ENCODE results near the gene ADORA1. TPM values are rescaled to one million over a fixed set of nuclear protein-coding genes. Genes with fewer than 3 reads are reported as not detected.

The ADORA1 gene
- total RNA-seq, 1 experiment from 2014 or later: 0.92 TPM

DNA sequence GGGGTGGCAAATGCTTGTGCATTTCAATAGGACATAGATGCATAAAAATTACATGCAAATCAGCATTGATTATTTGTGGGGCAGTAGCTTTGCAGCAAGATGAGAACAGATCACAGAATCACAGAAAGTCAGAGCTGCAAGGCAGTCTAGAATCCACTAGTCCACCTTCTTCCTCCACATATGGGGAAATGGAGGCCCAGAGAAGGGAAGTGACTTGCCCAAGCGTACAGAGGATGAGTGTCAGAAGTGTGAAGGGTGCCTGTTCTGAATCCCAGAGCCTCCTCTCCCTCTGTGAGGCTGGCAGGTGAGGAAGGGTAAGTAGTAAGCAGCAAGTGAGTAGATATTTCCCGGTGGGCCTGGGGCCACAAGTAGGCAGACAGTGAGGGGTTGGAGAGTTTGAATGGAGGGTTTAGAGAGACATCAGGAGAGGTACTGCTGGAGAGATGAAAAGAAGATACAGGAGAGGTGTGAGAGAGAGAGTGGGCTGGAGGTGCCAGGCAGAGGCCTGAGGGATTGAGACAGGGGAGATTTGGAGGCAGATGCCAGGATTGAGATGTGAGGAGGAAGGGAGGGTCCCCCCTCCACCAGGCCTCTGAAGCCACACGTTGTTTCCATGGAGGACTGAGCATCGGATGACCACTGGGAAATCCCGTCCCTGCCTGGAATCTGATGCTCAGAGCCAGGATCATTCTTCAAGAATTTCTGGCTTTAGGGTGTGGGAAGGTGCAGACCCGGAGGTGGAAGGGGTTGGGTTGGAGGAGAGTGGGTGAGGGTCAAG is 36.9 kb upstream of the ADORA1 start:
- in situ Hi-C loops (cut with HindIII; ENCODE audit: low pct_unique_long_range_greater_than_20kb, low sequenced_read_pairs): no loop called here
- no peak for DNase-seq (ENCODE audit: low read depth, low spot score)

DNA sequence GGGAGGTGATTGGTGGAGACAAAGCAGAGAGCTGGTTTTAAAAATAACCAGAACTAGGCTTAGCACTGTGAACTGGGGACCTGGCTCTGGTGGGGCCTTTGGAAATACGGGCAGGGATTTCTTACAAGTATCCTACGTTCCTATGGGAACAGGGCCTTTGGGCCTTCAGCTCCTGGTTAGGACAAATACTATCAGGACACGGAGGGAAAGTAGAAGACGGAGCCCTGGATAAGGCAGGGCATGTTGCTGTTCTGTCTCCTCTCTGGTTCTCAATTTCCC is 36.4 kb upstream of the ADORA1 start:
- in situ Hi-C loops (cut with HindIII; ENCODE audit: low pct_unique_long_range_greater_than_20kb, low sequenced_read_pairs): no loop called here
- no peak for DNase-seq (ENCODE audit: low read depth, low spot score)

DNA sequence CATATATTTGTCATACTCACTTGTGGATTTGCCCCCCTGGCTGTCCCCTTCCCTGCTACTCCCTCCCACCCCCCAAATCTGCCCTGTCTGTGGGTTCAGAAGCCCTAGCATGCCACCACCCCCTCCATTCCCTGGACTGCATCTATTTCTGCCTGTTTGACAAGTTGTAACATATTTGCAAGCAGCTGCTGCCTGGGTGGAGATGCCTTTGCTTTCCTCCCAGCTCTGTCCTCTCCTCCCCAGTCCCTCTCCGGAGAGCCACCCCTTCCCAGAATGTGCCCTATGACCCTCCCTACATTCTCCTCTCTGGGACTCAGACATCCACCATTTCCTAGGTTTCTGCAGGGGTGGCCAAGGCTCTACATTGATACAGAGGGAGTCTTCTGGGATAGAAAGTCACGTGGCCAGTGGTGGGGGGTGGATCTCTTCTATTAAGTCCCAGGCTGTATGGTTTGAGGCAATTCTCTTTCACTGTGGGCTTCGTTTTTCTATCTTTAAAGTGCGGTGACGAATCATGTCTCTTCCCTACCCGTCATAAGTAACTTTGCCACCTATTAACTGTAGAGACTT is 35.7 kb upstream of the ADORA1 start:
- in situ Hi-C loops (cut with HindIII; ENCODE audit: low pct_unique_long_range_greater_than_20kb, low sequenced_read_pairs): no loop called here

DNA sequence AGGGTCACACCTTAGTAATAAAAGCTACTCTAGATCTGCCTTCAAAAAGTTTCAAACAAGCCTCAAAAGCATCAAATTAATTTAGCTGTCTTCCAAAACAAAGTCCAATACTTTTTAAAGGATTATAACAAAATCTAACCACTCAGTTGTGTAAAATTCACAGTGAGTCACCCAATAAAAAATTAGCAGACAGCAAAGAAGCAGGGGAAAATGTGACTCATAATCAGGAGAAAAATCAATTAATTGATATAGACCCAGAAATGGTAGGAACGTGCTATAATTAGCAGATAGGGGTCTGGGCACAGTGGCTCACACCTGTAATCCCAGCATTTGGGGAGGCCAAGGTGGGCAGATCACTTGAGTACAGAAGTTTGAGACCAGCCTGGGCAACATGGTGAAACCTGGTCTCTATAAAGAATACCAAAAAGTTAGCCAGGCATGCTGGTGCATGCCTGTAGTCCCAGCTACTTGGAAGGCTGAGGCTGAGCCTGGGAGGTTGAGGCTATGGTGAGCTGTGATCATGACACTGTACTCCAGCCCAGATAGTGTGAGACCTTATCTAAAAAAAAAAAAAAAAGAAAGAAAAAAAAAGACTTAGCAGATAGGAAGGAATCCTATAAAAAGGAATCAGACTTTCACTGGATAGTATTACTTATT is 33.6 kb upstream of the ADORA1 start:
- in situ Hi-C loops (cut with HindIII; ENCODE audit: low pct_unique_long_range_greater_than_20kb, low sequenced_read_pairs): no loop called here
- no peak for DNase-seq (ENCODE audit: low read depth, low spot score)

More for the DNA sequence above, 35.7 kb upstream of the ADORA1 start:
- DNase-seq (ENCODE audit: low read depth, low spot score): no peak

DNA sequence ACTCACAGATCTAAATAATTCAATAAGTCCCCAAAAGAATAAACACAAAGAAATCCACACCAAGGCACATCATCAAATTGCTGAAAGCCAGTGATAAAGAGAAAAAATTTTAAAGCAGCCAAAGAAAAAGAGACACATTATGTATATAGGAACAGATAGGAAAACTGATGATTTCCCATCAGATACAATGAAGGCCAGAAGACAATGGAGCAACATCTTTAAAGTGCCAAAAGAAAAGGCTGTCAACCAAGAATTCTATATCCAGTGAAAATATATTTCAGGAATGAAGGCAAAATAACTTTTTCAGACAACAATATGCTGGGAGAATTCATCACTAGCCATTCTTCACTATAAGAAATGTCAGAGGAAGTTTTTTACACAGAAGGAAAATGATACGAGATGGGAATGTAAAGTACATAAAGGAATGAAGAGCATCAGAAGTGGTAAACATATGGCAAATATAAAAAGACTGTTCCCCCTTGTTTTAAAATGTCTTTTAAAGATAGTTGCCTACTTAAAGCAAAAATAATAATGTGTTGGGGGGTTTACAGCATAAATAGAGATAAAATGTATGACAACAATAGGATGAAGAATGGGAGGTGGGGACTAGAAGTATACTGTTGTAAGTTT is 32.4 kb upstream of the ADORA1 start:
- no peak for DNase-seq (ENCODE audit: low read depth, low spot score)
- in situ Hi-C loops (cut with HindIII; ENCODE audit: low pct_unique_long_range_greater_than_20kb, low sequenced_read_pairs): no loop called here

DNA sequence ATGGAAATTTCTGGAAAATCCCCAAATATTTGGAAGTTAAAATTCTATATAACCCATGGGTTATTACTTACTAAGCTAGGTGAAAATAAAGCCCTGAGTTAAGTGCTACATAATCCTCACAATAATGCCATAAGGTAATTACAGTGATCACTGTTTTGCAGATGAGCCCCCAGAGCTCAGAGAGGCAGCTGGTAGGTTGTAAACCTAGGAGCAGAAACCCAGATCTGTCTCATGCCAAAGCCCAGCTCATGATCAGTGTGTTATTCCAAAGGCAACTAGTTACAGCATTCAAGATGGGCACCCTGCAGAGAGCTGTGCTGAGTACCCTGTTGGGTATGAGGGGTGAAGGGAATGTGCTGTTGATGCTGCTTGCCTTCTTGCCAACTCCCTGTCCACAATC is 31.0 kb upstream of the ADORA1 start:
- in situ Hi-C loops (cut with HindIII; ENCODE audit: low pct_unique_long_range_greater_than_20kb, low sequenced_read_pairs): no loop called here
- no peak for DNase-seq (ENCODE audit: low read depth, low spot score)

DNA sequence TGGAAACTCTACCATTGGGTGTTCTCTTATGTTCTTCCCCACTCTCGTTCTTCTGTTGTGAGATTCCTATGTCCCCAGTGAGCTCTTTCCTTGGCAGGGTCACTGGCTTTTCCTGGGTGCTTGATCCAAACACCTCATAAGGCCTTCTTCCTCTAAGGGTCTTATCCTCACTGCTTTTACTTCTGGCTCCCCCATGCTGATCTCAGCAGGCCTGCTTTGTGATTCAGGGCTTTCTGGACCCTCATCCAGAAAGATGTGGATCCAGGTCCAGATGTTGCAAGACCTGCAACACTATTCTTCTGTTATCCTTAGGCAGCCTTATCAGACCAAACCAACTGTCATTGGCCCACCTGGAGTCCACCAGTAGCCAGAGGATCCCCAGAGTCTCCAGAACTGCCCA is 30.5 kb upstream of the ADORA1 start:
- in situ Hi-C loops (cut with HindIII; ENCODE audit: low pct_unique_long_range_greater_than_20kb, low sequenced_read_pairs): no loop called here
- DNase-seq (ENCODE audit: low read depth, low spot score): no peak

DNA sequence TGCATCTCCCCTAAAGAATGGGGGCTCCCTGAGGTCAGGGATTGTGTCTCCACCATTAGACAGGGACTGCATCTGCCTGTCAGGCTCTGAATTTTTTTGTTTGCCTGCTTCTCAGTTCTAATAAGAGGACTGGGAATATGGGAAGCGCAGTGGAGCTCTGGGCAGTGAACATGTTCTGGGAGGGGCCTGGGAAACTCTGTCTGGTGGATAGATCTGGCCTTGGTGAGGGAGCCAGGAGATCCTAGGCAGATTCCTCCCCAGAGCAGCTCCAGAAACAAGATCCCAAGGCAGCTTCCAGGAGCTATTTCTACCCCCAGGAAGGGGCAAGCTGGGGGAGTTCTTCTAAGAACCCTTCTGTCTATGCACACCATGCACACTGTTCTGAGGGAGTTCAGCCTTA is 29.1 kb upstream of the ADORA1 start:
- in situ Hi-C loops (cut with HindIII; ENCODE audit: low pct_unique_long_range_greater_than_20kb, low sequenced_read_pairs): no loop called here
- no peak for DNase-seq (ENCODE audit: low read depth, low spot score)

DNA sequence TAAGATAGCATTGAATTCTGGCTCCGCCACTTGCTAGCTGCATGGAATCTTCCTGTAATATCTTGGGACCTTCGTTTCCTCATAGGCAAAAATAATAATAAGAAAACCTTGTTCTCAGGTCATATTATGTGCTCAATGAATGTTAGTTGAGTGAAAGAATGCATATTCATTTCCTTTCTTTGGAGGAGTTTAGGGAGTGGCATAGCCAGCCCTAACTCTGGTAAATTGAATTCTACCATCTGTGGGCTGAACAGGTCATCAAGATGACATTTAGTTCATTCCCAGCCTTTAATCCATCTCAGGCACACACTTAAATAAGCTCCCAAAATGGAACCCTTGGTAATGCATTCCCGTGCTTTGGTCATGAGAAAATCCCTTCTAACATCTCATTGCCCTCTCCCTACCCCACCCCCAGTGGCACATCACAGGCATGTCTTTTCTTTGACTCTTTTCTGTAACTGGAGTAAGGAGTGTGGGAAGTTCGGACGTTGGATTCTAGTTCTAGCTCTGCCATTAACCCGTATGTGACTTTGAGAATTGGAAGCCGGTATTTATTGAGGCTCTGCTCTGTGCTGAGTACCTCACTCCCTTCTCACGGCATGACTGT is 28.5 kb upstream of the ADORA1 start:
- no peak for DNase-seq (ENCODE audit: low read depth, low spot score)
- in situ Hi-C loops (cut with HindIII; ENCODE audit: low pct_unique_long_range_greater_than_20kb, low sequenced_read_pairs): no loop called here

DNA sequence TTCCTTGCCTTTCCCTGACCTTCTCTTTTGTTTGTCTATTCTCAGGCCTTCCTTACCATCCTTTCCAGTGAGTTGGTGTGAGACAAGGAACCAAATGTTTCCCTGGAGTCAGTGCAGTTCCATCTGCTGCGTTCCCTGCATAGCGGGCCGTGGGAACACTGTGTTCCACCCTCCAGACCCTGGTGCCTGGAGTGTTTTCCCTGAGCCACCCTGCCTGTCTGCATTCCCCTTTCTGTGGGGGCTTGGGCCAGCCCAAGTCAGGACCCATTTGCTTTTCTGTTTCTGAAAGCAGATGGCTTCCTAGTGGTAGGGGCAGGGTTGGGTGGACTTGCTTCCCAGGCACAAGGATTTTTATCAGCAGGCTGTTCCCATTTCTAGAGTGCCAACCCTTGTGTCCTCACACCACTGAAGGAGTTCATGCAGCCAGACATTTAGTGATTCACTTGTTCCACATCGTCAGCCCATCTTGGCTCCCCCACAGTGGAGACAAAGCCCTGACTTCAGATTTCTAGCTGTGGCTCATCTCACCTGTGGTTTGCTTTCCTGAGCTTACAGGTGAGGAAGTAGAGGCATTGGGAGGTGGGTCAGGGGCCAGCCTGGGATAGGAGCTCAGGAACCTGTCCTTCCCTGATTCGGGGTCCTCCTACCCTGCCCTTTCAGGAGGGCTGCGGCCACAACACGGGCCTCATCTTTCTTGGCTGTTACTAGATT is 27.6 kb upstream of the ADORA1 start:
- in situ Hi-C loops (cut with HindIII; ENCODE audit: low pct_unique_long_range_greater_than_20kb, low sequenced_read_pairs): no loop called here
- no peak for DNase-seq (ENCODE audit: low read depth, low spot score)

DNA sequence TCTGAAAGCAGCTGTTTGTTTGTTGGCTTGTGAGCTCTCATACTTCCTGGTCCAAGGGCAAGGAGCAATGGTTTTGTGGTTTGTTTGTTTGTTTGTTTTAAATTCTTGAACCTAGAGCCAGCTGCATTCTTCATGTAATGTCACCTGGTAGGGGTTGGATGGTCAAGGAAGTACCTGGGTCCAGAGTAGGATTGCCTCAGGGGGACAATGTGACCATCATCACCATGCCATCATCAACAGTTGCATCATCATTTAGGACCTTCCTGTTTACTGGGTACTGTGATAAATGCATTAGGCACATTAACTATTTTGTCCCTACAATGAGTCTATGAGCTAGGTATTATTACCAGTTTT is 27.0 kb upstream of the ADORA1 start:
- in situ Hi-C loops (cut with HindIII; ENCODE audit: low pct_unique_long_range_greater_than_20kb, low sequenced_read_pairs): no loop called here
- no peak for DNase-seq (ENCODE audit: low read depth, low spot score)

DNA sequence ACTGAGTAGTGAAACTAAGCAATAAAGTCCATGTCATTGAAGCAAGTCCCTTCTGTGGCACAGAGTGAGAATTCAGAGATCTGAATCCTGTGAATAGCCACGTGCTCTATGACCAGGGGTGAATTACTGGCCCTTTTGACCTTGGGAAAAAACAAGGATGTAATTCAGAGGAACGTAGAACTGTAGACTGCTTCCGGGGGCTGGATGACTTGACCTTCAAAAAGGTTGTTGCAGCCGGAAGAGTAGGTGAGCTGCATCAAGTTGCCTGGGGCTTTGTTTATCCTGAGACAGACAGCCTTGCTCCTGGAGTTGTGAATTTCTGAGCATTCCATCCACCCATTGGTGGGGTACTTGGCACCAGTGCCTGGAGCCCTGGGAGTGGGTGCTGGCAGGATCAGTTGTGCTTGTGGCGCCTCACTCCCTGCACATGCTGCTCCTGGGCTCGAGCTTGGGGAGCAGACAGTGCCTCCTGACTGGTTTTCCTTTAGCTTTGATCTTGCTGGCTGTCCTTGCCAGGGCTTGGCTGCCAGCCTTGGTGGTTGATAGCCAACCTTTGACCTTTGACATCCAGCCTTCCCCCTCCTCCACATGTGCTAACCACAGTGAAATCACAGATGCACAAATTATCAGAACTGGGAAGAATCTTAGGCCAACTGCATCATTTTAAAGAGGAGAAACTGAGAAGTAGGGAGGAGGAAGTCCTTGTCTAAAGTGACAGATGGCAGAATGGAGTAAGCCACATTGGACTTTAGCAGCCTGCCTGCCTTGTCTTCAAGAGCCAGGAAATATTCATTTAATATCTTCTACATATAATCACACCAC is 25.5 kb upstream of the ADORA1 start:
- in situ Hi-C loops (cut with HindIII; ENCODE audit: low pct_unique_long_range_greater_than_20kb, low sequenced_read_pairs): no loop called here
- DNase-seq (ENCODE audit: low read depth, low spot score): peak; percentile 17

DNA sequence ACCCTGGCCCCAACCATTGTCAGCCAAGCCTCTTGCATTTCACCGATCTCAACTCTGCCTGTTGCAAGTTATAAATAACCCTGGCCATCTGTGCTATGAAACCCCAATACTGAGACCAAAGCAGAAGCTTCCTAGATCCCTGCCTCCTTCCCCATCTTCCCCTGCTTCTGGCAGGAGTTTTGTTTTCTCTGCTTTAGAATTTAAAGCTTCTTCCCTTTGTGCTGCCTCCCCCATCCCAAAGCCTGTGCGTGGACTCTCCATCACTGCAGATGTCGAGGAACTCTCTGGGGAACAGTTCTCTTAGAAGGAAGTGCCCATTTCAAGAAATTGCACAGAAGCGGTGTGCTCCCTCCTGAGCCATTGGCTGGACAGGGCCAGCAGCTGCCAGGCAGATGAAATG is 24.3 kb upstream of the ADORA1 start:
- in situ Hi-C loops (cut with HindIII; ENCODE audit: low pct_unique_long_range_greater_than_20kb, low sequenced_read_pairs): no loop called here
- DNase-seq (ENCODE audit: low read depth, low spot score): no peak

DNA sequence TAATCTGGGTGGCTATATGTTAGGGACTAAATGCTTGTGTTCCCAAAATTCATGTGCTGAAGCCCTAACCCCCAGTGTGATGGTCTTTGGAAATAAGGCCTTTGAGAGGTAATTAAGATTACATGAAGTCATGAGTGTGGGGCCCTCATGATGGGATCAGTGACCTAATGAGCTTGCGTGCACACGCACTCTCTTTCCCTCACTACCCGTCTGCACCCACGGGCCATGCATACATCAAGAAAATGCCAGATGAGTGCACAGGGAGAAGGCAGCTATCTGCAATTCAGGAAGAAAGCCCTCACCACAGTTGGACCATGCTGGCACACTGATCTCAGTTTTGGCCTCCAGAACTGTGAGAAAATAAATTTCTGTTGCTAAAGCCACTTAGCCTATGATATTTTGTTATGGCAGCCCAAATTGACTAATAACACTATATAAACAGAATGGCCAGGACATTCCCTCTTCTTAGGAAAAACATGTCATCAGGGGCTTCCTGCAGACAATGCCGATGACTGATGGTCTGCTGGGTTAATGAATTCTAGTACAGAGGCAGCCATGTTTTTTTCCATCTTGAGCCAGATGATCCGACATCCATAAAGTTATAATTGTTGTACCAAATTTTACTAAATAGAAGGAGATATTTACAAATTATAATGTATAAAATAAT is 23.6 kb upstream of the ADORA1 start:
- in situ Hi-C loops (cut with HindIII; ENCODE audit: low pct_unique_long_range_greater_than_20kb, low sequenced_read_pairs): no loop called here
- no peak for DNase-seq (ENCODE audit: low read depth, low spot score)

DNA sequence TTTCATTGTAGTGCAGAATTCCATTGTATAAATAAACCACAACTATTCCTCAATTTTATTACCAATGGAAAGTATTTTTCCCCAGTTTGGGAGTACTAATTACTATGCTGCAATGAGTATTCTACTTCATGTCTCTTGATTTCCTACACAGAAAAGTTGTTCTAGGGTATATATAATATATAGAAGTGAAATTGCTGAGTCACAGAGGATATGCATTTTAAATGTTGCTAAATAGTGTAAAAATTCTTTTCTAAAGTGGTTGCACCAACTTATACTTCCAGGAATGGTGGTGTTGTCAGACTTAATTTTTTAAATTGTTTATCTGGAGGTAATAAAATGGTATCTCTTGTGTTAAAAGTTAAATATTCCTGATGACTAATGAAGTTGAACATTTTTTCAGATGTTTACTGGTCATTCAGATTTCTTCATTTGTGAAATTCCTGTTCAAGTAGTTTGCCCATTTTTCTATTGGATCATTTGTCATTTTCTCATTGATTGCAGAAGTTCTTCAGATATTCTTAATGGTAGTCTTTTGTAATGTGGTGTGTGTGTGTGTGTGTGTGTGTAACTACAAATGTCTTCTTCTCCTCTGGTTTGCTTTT is 22.6 kb upstream of the ADORA1 start:
- no peak for DNase-seq (ENCODE audit: low read depth, low spot score)
- in situ Hi-C loops (cut with HindIII; ENCODE audit: low pct_unique_long_range_greater_than_20kb, low sequenced_read_pairs): no loop called here

DNA sequence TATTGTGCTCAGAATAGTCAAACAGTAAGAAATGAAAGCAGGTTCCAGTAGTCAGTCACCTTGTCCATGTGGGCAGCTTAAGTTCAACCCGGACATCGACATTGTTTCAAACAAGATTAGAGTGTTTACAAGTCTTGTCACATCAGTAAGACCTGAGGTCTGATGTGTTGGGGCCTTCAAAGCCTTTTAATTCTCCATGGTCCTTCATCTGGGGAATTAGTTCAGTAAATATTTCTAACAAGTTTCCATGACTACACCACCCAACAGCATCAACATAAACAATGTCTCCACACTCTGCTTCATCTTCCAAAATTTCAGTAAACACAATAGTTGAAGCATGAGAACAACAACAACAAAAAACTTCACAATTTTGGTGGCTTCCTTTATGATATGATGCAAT is 15.1 kb upstream of the ADORA1 start:
- in situ Hi-C loops (cut with HindIII; ENCODE audit: low pct_unique_long_range_greater_than_20kb, low sequenced_read_pairs): no loop called here
- no peak for DNase-seq (ENCODE audit: low read depth, low spot score)
